ENCODE measurements around the gene CADPS. TPM values are rescaled to one million over a fixed set of nuclear protein-coding genes. Genes with fewer than 3 reads are reported as not detected.

Gene CADPS
- total RNA-seq, 1 donor from 2014 or later: 149 TPM

GRCh38 chr3:62895901-62896300, 20.7 kb upstream of the CADPS start:
- H3K4me3 Mint-ChIP-seq (ENCODE audit: low read depth): no peak overlapping the region
- no peak for TF ChIP-seq CTCF (IDR thresholded peaks at IDR 0.05; ENCODE audit: unreplicated experiment)
- H3K36me3 Mint-ChIP-seq (ENCODE audit: insufficient read depth): no peaks in the 10 kb centered on the region

GRCh38 chr3:62892951-62893350, 17.7 kb upstream of the CADPS start:
- no peaks in the 10 kb centered on the region for H3K27me3 Mint-ChIP-seq
- no peak for TF ChIP-seq CTCF (IDR thresholded peaks at IDR 0.05; ENCODE audit: unreplicated experiment)
- peaks cover 6% of the 10 kb centered on the region for H3K9me3 Mint-ChIP-seq (ENCODE audit: low read depth)
- H3K36me3 Mint-ChIP-seq (ENCODE audit: insufficient read depth): no peaks in the 10 kb centered on the region
- H3K4me3 Mint-ChIP-seq (ENCODE audit: low read depth): no peak overlapping the region
- H3K27ac Mint-ChIP-seq: no peak overlapping the region
- peaks cover 2% of the 10 kb centered on the region for H3K4me1 Mint-ChIP-seq (ENCODE audit: low read depth)
- DNase-seq (ENCODE audit: low spot score, unreplicated experiment): no peak

More at GRCh38 chr3:62895901-62896300, 20.7 kb upstream of the CADPS start:
- Mint-ChIP-seq H3K27ac (no peak overlapping the region), H3K27me3 (peaks cover 3% of the 10 kb centered on the region), H3K4me1 (ENCODE audit: low read depth) (no peaks in the 10 kb centered on the region), H3K9me3 (ENCODE audit: low read depth) (peaks cover 6% of the 10 kb centered on the region)
- DNase-seq (ENCODE audit: low spot score, unreplicated experiment): no peak

GRCh38 chr3:62892045-62892444, 16.8 kb upstream of the CADPS start:
- H3K27me3 Mint-ChIP-seq: no peaks in the 10 kb centered on the region
- H3K4me1 Mint-ChIP-seq (ENCODE audit: low read depth): peaks cover 2% of the 10 kb centered on the region
- no peak overlapping the region for H3K27ac Mint-ChIP-seq
- no peaks in the 10 kb centered on the region for H3K36me3 Mint-ChIP-seq (ENCODE audit: insufficient read depth)
- peaks cover 6% of the 10 kb centered on the region for H3K9me3 Mint-ChIP-seq (ENCODE audit: low read depth)
- no peak overlapping the region for H3K4me3 Mint-ChIP-seq (ENCODE audit: low read depth)
- DNase-seq (ENCODE audit: low spot score, unreplicated experiment): no peak
- TF ChIP-seq CTCF (IDR thresholded peaks at IDR 0.05; ENCODE audit: unreplicated experiment): no peak

GRCh38 chr3:62888778-62889177, 13.6 kb upstream of the CADPS start:
- Mint-ChIP-seq H3K4me1 (ENCODE audit: low read depth) (peaks cover 3% of the 10 kb centered on the region), H3K9me3 (ENCODE audit: low read depth) (no peaks in the 10 kb centered on the region), H3K4me3 (ENCODE audit: low read depth) (no peak overlapping the region), H3K36me3 (ENCODE audit: insufficient read depth) (no peaks in the 10 kb centered on the region), H3K27me3 (no peaks in the 10 kb centered on the region), H3K27ac (no peak overlapping the region)
- no peak for DNase-seq (ENCODE audit: low spot score, unreplicated experiment)
- TF ChIP-seq CTCF (IDR thresholded peaks at IDR 0.05; ENCODE audit: unreplicated experiment): no peak

GRCh38 chr3:62888180-62888579, 13.0 kb upstream of the CADPS start:
- TF ChIP-seq CTCF (IDR thresholded peaks at IDR 0.05; ENCODE audit: unreplicated experiment): no peak
- no peak for DNase-seq (ENCODE audit: low spot score, unreplicated experiment)
- Mint-ChIP-seq H3K4me1 (ENCODE audit: low read depth) (peaks cover 3% of the 10 kb centered on the region), H3K36me3 (ENCODE audit: insufficient read depth) (no peaks in the 10 kb centered on the region), H3K4me3 (ENCODE audit: low read depth) (no peak overlapping the region), H3K9me3 (ENCODE audit: low read depth) (no peaks in the 10 kb centered on the region), H3K27ac (no peak overlapping the region), H3K27me3 (no peaks in the 10 kb centered on the region)

All from progenitor cell of endocrine pancreas (in vitro differentiated cells).